ENCODE data around the gene HPSE2. TPM values are rescaled to one million over a fixed set of nuclear protein-coding genes. Genes with fewer than 3 reads are reported as not detected.

HPSE2 gene
- total RNA-seq, 1 experiment from 2014 or later = 0.05 TPM

DNA sequence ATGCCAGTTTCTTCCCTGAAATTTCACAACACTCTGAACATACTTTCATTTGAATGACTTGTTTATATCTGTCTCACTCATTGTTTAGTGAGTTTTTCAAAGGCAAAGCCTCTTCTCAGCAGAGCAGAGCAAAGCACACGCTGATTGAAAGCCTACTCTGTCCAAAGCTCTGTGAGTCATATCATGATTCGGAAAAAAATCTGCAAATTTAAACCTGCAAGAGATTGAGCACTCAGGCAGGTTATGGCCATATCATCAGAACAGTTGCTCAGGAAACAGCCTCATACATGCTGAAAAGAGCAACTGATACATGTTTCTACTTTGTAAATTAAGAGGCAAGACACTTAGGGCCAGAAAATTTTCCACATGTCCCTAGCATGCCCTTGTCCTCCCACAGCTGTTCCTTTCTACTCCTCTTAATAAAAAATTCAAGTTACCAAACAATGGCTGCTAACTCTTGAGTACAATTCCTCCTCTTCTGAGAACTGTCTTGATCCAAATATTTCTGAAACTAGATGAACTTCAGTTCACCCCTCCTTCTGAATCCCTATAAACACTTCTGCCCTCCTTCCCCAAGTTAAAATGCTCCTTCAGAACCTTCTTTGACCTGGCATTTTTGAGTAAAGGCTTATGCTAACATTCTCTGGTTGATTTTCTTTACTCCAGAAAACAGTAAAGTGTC is 648.4 kb downstream of the HPSE2 start (continued):
- TF ChIP-seq REST (IDR thresholded peaks at IDR 0.05; ENCODE audit: low read depth) (no peak), EZH2phosphoT487 (IDR thresholded peaks at IDR 0.05; ENCODE audit: borderline replicate concordance) (no peak), EGR1 (IDR thresholded peaks at IDR 0.05; ENCODE audit: low read depth) (no peak), ZFX (IDR thresholded peaks at IDR 0.05) (no peak)

GRCh38 chr10:98586096-98586495 is 649.6 kb downstream of the HPSE2 start:
- ChIA-PET RAD21 (ENCODE audit: low non-redundant PET in 1 of 2, low total read pairs in 2 of 2, uncharacterized antibody in 2 of 2, unreplicated experiment in 2 of 2) (no interaction called here), POLR2A (no interaction called here), CTCF (no interaction called here)
- Histone ChIP-seq H3K4me3 (replicated peaks in 1 of 2; ENCODE audit: low read depth in 1 of 2, low read length in 2 of 2) (no peak overlapping the region), H3K9ac (ENCODE audit: low read length) (no peak overlapping the region), H3K9me2 (ENCODE audit: insufficient read depth) (no peaks in the 10 kb centered on the region), H3K9me3 (ENCODE audit: control insufficient read depth in 1 of 2, insufficient read depth in 1 of 2, low read depth in 1 of 2, low read length in 2 of 2) (no peaks in the 10 kb centered on the region), H4K20me1 (ENCODE audit: insufficient read depth) (no peaks in the 10 kb centered on the region), H3K27ac (ENCODE audit: low read depth, low read length) (no peak overlapping the region), H2AFZ (ENCODE audit: low read depth, low read length, poor library complexity, severe bottlenecking) (no peak overlapping the region), H3K4me2 (ENCODE audit: low read length) (no peak overlapping the region), H3K79me2 (ENCODE audit: insufficient read depth, low read length) (no peaks in the 10 kb centered on the region), H3K36me3 (ENCODE audit: control insufficient read depth in 1 of 2, insufficient read depth in 2 of 2, low read length in 2 of 2) (no peaks in the 10 kb centered on the region), H3K27me3 (ENCODE audit: insufficient read depth, low read length) (peaks cover 23% of the 10 kb centered on the region; the same call in 1 of the 2 replicates), H3K4me1 (ENCODE audit: control insufficient read depth in 1 of 2, insufficient read depth in 2 of 2, low read length in 2 of 2) (no peaks in the 10 kb centered on the region)
- no TSS peak for BruUV-seq (replicated peaks)
- intact Hi-C loops (cut with micrococcal nuclease) = no loop called here
- ATAC-seq (no peak), DNase-seq (ENCODE audit: low read depth, low spot score) (no peak)
- TF ChIP-seq ZNF274 (IDR thresholded peaks at IDR 0.05; ENCODE audit: low read depth, low read length) (no peak), YY1 (IDR thresholded peaks at IDR 0.05; ENCODE audit: extremely low read depth, insufficient replicate concordance, low read depth, low read length) (no peak), ZBTB33 (IDR thresholded peaks at IDR 0.05; ENCODE audit: extremely low read depth, insufficient replicate concordance, low read length) (no peak), POLR2A (IDR thresholded peaks at IDR 0.05; ENCODE audit: borderline replicate concordance, extremely low read depth, insufficient read depth, insufficient read length) (no peak), ZFX (IDR thresholded peaks at IDR 0.05) (no peak), TCF7L2 (IDR thresholded peaks at IDR 0.05; ENCODE audit: borderline replicate concordance, extremely low read depth, insufficient read depth, insufficient read length) (no peak), FOSL1 (IDR thresholded peaks at IDR 0.05; ENCODE audit: low read depth) (no peak), JUND (IDR thresholded peaks at IDR 0.05) (no peak), POLR2AphosphoS5 (IDR thresholded peaks at IDR 0.05; ENCODE audit: low read depth, low read length) (no peak), CEBPB (IDR thresholded peaks at IDR 0.05; ENCODE audit: low read depth) (no peak), ELF1 (IDR thresholded peaks at IDR 0.05; ENCODE audit: borderline replicate concordance, low read depth) (no peak), CBX3 (IDR thresholded peaks at IDR 0.05; ENCODE audit: low read depth) (no peak), SP1 (IDR thresholded peaks at IDR 0.05; ENCODE audit: low read depth) (no peak), MAX (IDR thresholded peaks at IDR 0.05) (no peak), CTCF (IDR thresholded peaks at IDR 0.05 in 2 of 3, conservative IDR thresholded peaks at IDR 0.05 in 1 of 3; ENCODE audit: borderline replicate concordance in 1 of 3, insufficient read depth in 1 of 3, low read depth in 2 of 3, low read length in 2 of 3) (no peak), EZH2phosphoT487 (IDR thresholded peaks at IDR 0.05; ENCODE audit: borderline replicate concordance) (no peak), EGR1 (IDR thresholded peaks at IDR 0.05; ENCODE audit: low read depth) (no peak)

All from HCT116 (cell line).